ENCODE measurements around the gene ASL.
A peak's percentile ranks its signal among the peaks of the same experiment; 100 is the strongest.
"Not testable (repeated sequence)": the region's sequence is repeated elsewhere in the genome, so short reads cannot be mapped to it uniquely, and the experiment has no call there.

The ASL gene

GRCh38 chr7:66043681-66044497 lies 31.7 kb upstream of the ASL start:
- Histone ChIP-seq H2BK15ac (ENCODE audit: low read length) (peak overlapping the region; percentile 32), H3K36me3 (replicated peaks in 1 of 2; ENCODE audit: control insufficient read depth in 2 of 2, insufficient read depth in 2 of 2, low read length in 2 of 2) (no peaks in the 10 kb centered on the region), H3K4ac (ENCODE audit: low read length) (no peak overlapping the region), H3K4me2 (ENCODE audit: insufficient read depth, low read length, poor library complexity, severe bottlenecking) (peak overlapping the region; percentile 46), H3K14ac (ENCODE audit: low read length) (no peak overlapping the region), H2BK5ac (ENCODE audit: low read length) (no peak overlapping the region), H2BK120ac (ENCODE audit: low read depth, low read length) (no peak overlapping the region), H3K27me3 (ENCODE audit: control insufficient read depth in 3 of 3, insufficient read depth in 3 of 3, low read depth in 1 of 3, low read length in 3 of 3) (no peaks in the 10 kb centered on the region), H3K79me1 (ENCODE audit: low read depth, low read length) (no peaks in the 10 kb centered on the region), H3K9me3 (replicated peaks in 1 of 2; ENCODE audit: control insufficient read depth in 2 of 2, insufficient read depth in 1 of 2, low read depth in 1 of 2, low read length in 2 of 2) (no peaks in the 10 kb centered on the region), H4K8ac (ENCODE audit: low read depth, low read length) (peak overlapping the region; percentile 48), H3K23ac (ENCODE audit: low read depth, low read length, poor library complexity) (peak overlapping the region; percentile 44), H4K91ac (ENCODE audit: low read depth, low read length, poor library complexity) (no peak overlapping the region), H3K4me1 (ENCODE audit: control insufficient read depth in 2 of 2, insufficient read depth in 1 of 2, low read depth in 1 of 2, low read length in 2 of 2) (no peaks in the 10 kb centered on the region), H2AFZ (ENCODE audit: low read length) (peak overlapping the region; percentile 68), H2BK12ac (ENCODE audit: low read length) (no peak overlapping the region), H3K18ac (ENCODE audit: low read length) (no peak overlapping the region), H3K9ac (ENCODE audit: low read depth, low read length, poor library complexity) (no peak overlapping the region), H3K4me3 (ENCODE audit: low read length in 2 of 2) (no peak overlapping the region), H3K27ac (replicated peaks; ENCODE audit: low read length) (no peak overlapping the region), H2AK5ac (ENCODE audit: low read depth, low read length) (no peak overlapping the region)
- DNase-seq (ENCODE audit: low spot score) = no peak
- WGBS, 2 donors (ENCODE audit: extremely low coverage in 2 of 2, insufficient read length in 2 of 2, insufficient replicate concordance in 1 of 2) = no CpG with 5 or more reads among the region's 49 CpGs

- H2BK12ac ChIP-seq (ENCODE audit: low read length); H3K36me3 ChIP-seq (replicated peaks in 1 of 2; ENCODE audit: control insufficient read depth in 2 of 2, insufficient read depth in 2 of 2, low read length in 2 of 2); H4K91ac ChIP-seq (ENCODE audit: low read depth, low read length, poor library complexity); H4K8ac ChIP-seq (ENCODE audit: low read depth, low read length); H2AK5ac ChIP-seq (ENCODE audit: low read depth, low read length); H3K27me3 ChIP-seq (ENCODE audit: control insufficient read depth in 3 of 3, insufficient read depth in 3 of 3, low read depth in 1 of 3, low read length in 3 of 3); DNase-seq (ENCODE audit: low spot score); H3K27ac ChIP-seq (replicated peaks; ENCODE audit: low read length); H2BK120ac ChIP-seq (ENCODE audit: low read depth, low read length); H3K23ac ChIP-seq (ENCODE audit: low read depth, low read length, poor library complexity); H2BK5ac ChIP-seq (ENCODE audit: low read length); H3K14ac ChIP-seq (ENCODE audit: low read length); H3K4me1 ChIP-seq (ENCODE audit: control insufficient read depth in 2 of 2, insufficient read depth in 1 of 2, low read depth in 1 of 2, low read length in 2 of 2); H3K4me3 ChIP-seq (ENCODE audit: low read length in 2 of 2); H3K4me2 ChIP-seq (ENCODE audit: insufficient read depth, low read length, poor library complexity, severe bottlenecking); H3K9me3 ChIP-seq (replicated peaks in 1 of 2; ENCODE audit: control insufficient read depth in 2 of 2, insufficient read depth in 1 of 2, low read depth in 1 of 2, low read length in 2 of 2); H2AFZ ChIP-seq (ENCODE audit: low read length); H3K9ac ChIP-seq (ENCODE audit: low read depth, low read length, poor library complexity); H3K18ac ChIP-seq (ENCODE audit: low read length); H3K4ac ChIP-seq (ENCODE audit: low read length); H3K79me1 ChIP-seq (ENCODE audit: low read depth, low read length): not testable (repeated sequence)
- no CpG with 5 or more reads among the region's 17 CpGs for WGBS, 2 donors (ENCODE audit: extremely low coverage in 2 of 2, insufficient read length in 2 of 2, insufficient replicate concordance in 1 of 2)
- H2BK15ac ChIP-seq (ENCODE audit: low read length) = peak overlapping the region; percentile 32
These were observed 31.1 kb upstream of the ASL start for GRCh38 chr7:66044498-66044854.

- Histone ChIP-seq H4K8ac (ENCODE audit: low read depth, low read length) (no peak overlapping the region), H3K4me2 (ENCODE audit: insufficient read depth, low read length, poor library complexity, severe bottlenecking) (no peak overlapping the region), H3K18ac (ENCODE audit: low read length) (no peak overlapping the region), H2AFZ (ENCODE audit: low read length) (peak overlapping the region; percentile 64), H3K23ac (ENCODE audit: low read depth, low read length, poor library complexity) (no peak overlapping the region), H2BK5ac (ENCODE audit: low read length) (no peak overlapping the region), H3K79me1 (ENCODE audit: low read depth, low read length) (no peaks in the 10 kb centered on the region), H2BK12ac (ENCODE audit: low read length) (no peak overlapping the region), H2BK15ac (ENCODE audit: low read length) (no peak overlapping the region), H3K9me3 (replicated peaks in 1 of 2; ENCODE audit: control insufficient read depth in 2 of 2, insufficient read depth in 1 of 2, low read depth in 1 of 2, low read length in 2 of 2) (no peaks in the 10 kb centered on the region), H3K36me3 (replicated peaks in 1 of 2; ENCODE audit: control insufficient read depth in 2 of 2, insufficient read depth in 2 of 2, low read length in 2 of 2) (no peaks in the 10 kb centered on the region), H3K4ac (ENCODE audit: low read length) (no peak overlapping the region), H2AK5ac (ENCODE audit: low read depth, low read length) (no peak overlapping the region), H4K91ac (ENCODE audit: low read depth, low read length, poor library complexity) (no peak overlapping the region), H3K14ac (ENCODE audit: low read length) (no peak overlapping the region), H3K27me3 (ENCODE audit: control insufficient read depth in 3 of 3, insufficient read depth in 3 of 3, low read depth in 1 of 3, low read length in 3 of 3) (no peaks in the 10 kb centered on the region), H3K27ac (replicated peaks; ENCODE audit: low read length) (no peak overlapping the region), H3K4me1 (ENCODE audit: control insufficient read depth in 2 of 2, insufficient read depth in 1 of 2, low read depth in 1 of 2, low read length in 2 of 2) (no peaks in the 10 kb centered on the region), H3K9ac (ENCODE audit: low read depth, low read length, poor library complexity) (no peak overlapping the region), H2BK120ac (ENCODE audit: low read depth, low read length) (no peak overlapping the region), H3K4me3 (ENCODE audit: low read length in 2 of 2) (no peak overlapping the region)
- no peak for DNase-seq (ENCODE audit: low spot score)
- WGBS, 2 donors (ENCODE audit: extremely low coverage in 2 of 2, insufficient read length in 2 of 2, insufficient replicate concordance in 1 of 2) = no CpG with 5 or more reads among the region's 8 CpGs
These were observed 28.2 kb upstream of the ASL start for GRCh38 chr7:66047426-66047825.

GRCh38 chr7:66049886-66050285 lies 25.7 kb upstream of the ASL start:
- H3K18ac ChIP-seq (ENCODE audit: low read length); H3K9ac ChIP-seq (ENCODE audit: low read depth, low read length, poor library complexity); H3K9me3 ChIP-seq (replicated peaks in 1 of 2; ENCODE audit: control insufficient read depth in 2 of 2, insufficient read depth in 1 of 2, low read depth in 1 of 2, low read length in 2 of 2); H3K4me3 ChIP-seq (ENCODE audit: low read length in 2 of 2); H2BK12ac ChIP-seq (ENCODE audit: low read length); H3K36me3 ChIP-seq (replicated peaks in 1 of 2; ENCODE audit: control insufficient read depth in 2 of 2, insufficient read depth in 2 of 2, low read length in 2 of 2); H3K4me2 ChIP-seq (ENCODE audit: insufficient read depth, low read length, poor library complexity, severe bottlenecking); H3K27ac ChIP-seq (replicated peaks; ENCODE audit: low read length); H3K4me1 ChIP-seq (ENCODE audit: control insufficient read depth in 2 of 2, insufficient read depth in 1 of 2, low read depth in 1 of 2, low read length in 2 of 2); H3K23ac ChIP-seq (ENCODE audit: low read depth, low read length, poor library complexity); H4K8ac ChIP-seq (ENCODE audit: low read depth, low read length); H2BK5ac ChIP-seq (ENCODE audit: low read length); H3K79me1 ChIP-seq (ENCODE audit: low read depth, low read length); H3K27me3 ChIP-seq (ENCODE audit: control insufficient read depth in 3 of 3, insufficient read depth in 3 of 3, low read depth in 1 of 3, low read length in 3 of 3); H3K14ac ChIP-seq (ENCODE audit: low read length); H3K4ac ChIP-seq (ENCODE audit: low read length); H2BK120ac ChIP-seq (ENCODE audit: low read depth, low read length); DNase-seq (ENCODE audit: low spot score); H4K91ac ChIP-seq (ENCODE audit: low read depth, low read length, poor library complexity); H2AK5ac ChIP-seq (ENCODE audit: low read depth, low read length); H2BK15ac ChIP-seq (ENCODE audit: low read length); H2AFZ ChIP-seq (ENCODE audit: low read length): not testable (repeated sequence)
- WGBS, 2 donors (ENCODE audit: extremely low coverage in 2 of 2, insufficient read length in 2 of 2, insufficient replicate concordance in 1 of 2) = no CpG with 5 or more reads among the region's 4 CpGs
